Karpas-422 (cell line): ENCODE data around the gene MAJIN. TPM values are rescaled to one million over a fixed set of nuclear protein-coding genes. Genes with fewer than 3 reads are reported as not detected.
A peak's percentile ranks its signal among the peaks of the same experiment; 100 is the strongest.

Source experiments
- DNase-seq: peaks from one replicate; pipeline ENCODE4 v3.0.0-alpha.2; 2015
- H2AFZ ChIP-seq: fragments of 200-600 bp; sonication (generic); 2 replicates; pipeline ENCODE4 v1.6.1; 2014; ENCODE audit warnings: antibody characterized with exemption, low read length, mixed read lengths
- H3K27ac ChIP-seq: fragments of 200-600 bp; sonication (generic); 2 replicates; pipeline ENCODE4 v1.5.1; 2014; ENCODE audit warnings: mild to moderate bottlenecking, low read length, moderate library complexity
- H3K27me3 ChIP-seq: fragments of 200-600 bp; sonication (generic); 2 replicates; pipeline ENCODE4 v1.6.1; 2014; ENCODE audit warnings: low read length, mixed read lengths
- H3K36me3 ChIP-seq: fragments of 200-600 bp; sonication (generic); 2 replicates; pipeline ENCODE4 v1.6.1; 2014; ENCODE audit warnings: low read length, mixed read lengths; ENCODE audit not compliant: insufficient read depth
- H3K4me1 ChIP-seq: fragments of 200-600 bp; sonication (generic); 2 replicates; pipeline ENCODE4 v1.6.1; 2014; ENCODE audit warnings: mild to moderate bottlenecking, low read length, mixed read lengths
- H3K4me2 ChIP-seq: fragments of 200-600 bp; sonication (generic); 2 replicates; pipeline ENCODE4 v1.6.1; 2014; ENCODE audit warnings: low read length, low read depth, mild to moderate bottlenecking; ENCODE audit not compliant: poor library complexity, severe bottlenecking
- H3K4me3 ChIP-seq: fragments of 200-600 bp; sonication (generic); 2 replicates; pipeline ENCODE4 v1.5.1; 2014; ENCODE audit warnings: mild to moderate bottlenecking, antibody characterized with exemption, low read length, mixed read lengths
- H3K79me2 ChIP-seq: fragments of 200-600 bp; sonication (generic); 2 replicates; pipeline ENCODE4 v1.6.1; 2014; ENCODE audit warnings: mild to moderate bottlenecking, low read length, mixed read lengths
- H3K9ac ChIP-seq: fragments of 200-600 bp; sonication (generic); 2 replicates; pipeline ENCODE4 v1.6.0; 2014; ENCODE audit warnings: low read length
- H3K9me2 ChIP-seq: fragments of 200-600 bp; sonication (generic), shearing (Covaris generic); replicated peaks from 2 replicates; pipeline ENCODE4 v1.6.0; 2014; ENCODE audit warnings: mild to moderate bottlenecking, low read length, moderate library complexity; ENCODE audit not compliant: insufficient read depth
- H3K9me3 ChIP-seq: fragments of 300-700, 200-600 bp; sonication (generic); 2 replicates; pipeline ENCODE4 v1.6.1; 2014; ENCODE audit warnings: low read length, mixed read lengths
- H4K20me1 ChIP-seq: fragments of 200-600 bp; sonication (generic); 2 replicates; pipeline ENCODE4 v1.6.1; 2014; ENCODE audit warnings: mild to moderate bottlenecking, antibody characterized with exemption, low read length, low read depth; ENCODE audit not compliant: insufficient read depth
- total RNA-seq: library from RNA; depleted of rRNA; stranded (reverse); fragments of >200 nt; shearing (Covaris generic); gene quantifications from 2 replicates; pipeline ENCODE4 v1.2.3, GENCODE V29; 2014; ENCODE audit warnings: low replicate concordance

The MAJIN gene
- total RNA-seq, 1 experiment from 2014 or later: not detected

DNA sequence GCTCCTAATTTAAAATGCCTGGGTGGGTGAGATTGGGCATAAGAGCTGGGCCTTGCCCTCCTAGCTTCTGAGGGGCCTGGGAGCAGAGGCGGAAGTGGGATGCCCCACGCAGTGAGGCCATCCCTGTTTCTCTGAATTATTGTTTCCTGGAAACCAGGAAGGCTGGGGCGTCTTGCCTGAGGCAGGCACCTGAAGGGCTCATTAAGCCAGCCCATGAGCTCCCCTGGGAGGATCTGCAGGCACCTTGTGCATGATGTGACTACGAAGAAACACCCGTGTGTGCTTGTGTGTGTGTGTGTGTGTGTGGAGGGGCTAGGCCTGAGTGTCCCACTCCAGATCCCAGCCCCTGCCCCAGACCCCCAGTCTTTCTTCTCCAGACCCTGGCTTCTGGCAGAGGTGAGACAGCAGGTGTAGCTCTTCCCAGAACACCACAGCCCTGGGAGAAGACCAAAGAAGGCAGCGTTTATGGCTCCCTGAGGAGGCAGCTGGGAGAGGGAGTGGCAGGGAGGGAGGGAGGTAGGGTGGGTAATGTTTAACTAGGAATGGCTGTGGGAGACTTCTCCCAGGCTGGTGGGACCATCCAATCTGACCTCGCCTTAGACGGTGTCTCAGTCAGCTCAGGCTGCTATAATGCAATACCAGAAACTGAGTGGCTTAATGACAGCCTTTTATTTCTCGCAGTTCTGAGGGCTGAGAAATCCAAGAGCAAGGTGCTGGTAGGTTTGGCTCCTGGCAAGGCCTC is 27.0 kb upstream of the MAJIN start:
- DNase-seq: no peak
- peaks cover 20% of the 10 kb centered on the region for H3K4me1 ChIP-seq
- H3K27me3 ChIP-seq: no peaks in the 10 kb centered on the region
- no peaks in the 10 kb centered on the region for H3K79me2 ChIP-seq
- no peak overlapping the region for H3K4me3 ChIP-seq
- H3K36me3 ChIP-seq: no peaks in the 10 kb centered on the region
- H2AFZ ChIP-seq: 0 out of 2 replicates have a peak overlapping the region, but pooled peaks have one; percentile 5
- H3K27ac ChIP-seq: no peak overlapping the region
- no peak overlapping the region for H3K4me2 ChIP-seq
- H3K9me2 ChIP-seq: no peaks in the 10 kb centered on the region
- H4K20me1 ChIP-seq: no peaks in the 10 kb centered on the region
- H3K9me3 ChIP-seq: no peaks in the 10 kb centered on the region
- H3K9ac ChIP-seq: no peak overlapping the region

DNA sequence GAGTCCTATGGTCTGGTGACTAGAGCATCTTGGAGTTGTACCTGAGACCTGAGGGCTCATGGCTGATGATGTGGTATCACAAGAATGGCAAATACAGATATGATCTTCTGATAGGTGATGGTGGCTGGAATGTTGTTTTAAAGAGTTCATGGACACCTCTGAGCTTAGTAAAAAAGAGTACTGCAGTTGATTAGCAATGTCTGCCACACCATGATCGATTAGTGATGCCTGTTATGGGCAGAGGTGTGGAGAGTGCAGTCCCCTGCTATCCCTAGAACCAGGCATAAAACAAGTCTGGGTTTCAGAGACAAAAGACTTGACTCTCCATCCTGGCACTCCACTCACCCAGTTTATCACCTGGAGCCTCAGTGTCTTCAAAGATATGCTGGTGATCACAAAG is 26.2 kb upstream of the MAJIN start:
- H3K9me3 ChIP-seq: no peaks in the 10 kb centered on the region
- DNase-seq: peak; percentile 70
- no peaks in the 10 kb centered on the region for H3K79me2 ChIP-seq
- no peak overlapping the region for H3K9ac ChIP-seq
- H3K27ac ChIP-seq: no peak overlapping the region
- H3K4me2 ChIP-seq: no peak overlapping the region
- H3K9me2 ChIP-seq: no peaks in the 10 kb centered on the region
- no peaks in the 10 kb centered on the region for H3K36me3 ChIP-seq
- H3K4me1 ChIP-seq: peaks cover 20% of the 10 kb centered on the region
- H4K20me1 ChIP-seq: no peaks in the 10 kb centered on the region
- 0 out of 2 replicates have a peak overlapping the region, but pooled peaks have one; percentile 7 for H2AFZ ChIP-seq
- no peak overlapping the region for H3K4me3 ChIP-seq
- no peaks in the 10 kb centered on the region for H3K27me3 ChIP-seq

GRCh38 chr11:64996710-64997380 is 24.9 kb upstream of the MAJIN start, which contains the start of gene BATF2:
Gene BATF2 (minus strand): TSS chr11:64996971. CDS start chr11:64996914, 57 bp downstream.
- H3K9me2 ChIP-seq: no peaks in the 10 kb centered on the region
- H2AFZ ChIP-seq: no peak within 1 kb of the TSS
- peaks cover 20% of the 10 kb centered on the region for H3K4me1 ChIP-seq
- peak within 1 kb of the TSS; percentile 22 for H3K9ac ChIP-seq
- H4K20me1 ChIP-seq: no peaks in the 10 kb centered on the region
- peak within 1 kb of the TSS; percentile 25 for H3K4me3 ChIP-seq
- H3K27ac ChIP-seq: no peak within 1 kb of the TSS
- no peaks in the 10 kb centered on the region for H3K27me3 ChIP-seq
- DNase-seq: peak; percentile 60
- no peaks in the 10 kb centered on the region for H3K36me3 ChIP-seq
- peak within 1 kb of the TSS; percentile 30 for H3K4me2 ChIP-seq
- H3K9me3 ChIP-seq: no peaks in the 10 kb centered on the region
- H3K79me2 ChIP-seq: no peaks in the 10 kb centered on the region

DNA sequence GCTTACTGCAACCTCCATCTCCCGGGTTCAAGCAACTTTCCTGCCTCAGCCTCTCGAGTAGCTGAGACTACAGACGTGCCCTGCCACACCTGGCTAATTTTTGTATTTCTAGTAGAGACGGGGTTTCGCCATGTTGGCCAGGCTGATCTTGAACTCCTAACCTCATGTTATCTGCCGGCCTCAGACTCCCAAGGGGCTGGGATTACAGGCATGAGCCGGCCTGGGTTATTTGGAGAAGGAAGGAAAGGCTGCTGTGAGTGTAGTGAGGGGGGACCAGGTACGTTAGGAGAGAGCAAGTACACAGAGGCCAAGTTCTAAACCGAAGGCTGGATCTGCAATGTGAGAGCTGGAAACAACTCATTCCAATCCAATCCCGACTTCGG is 24.4 kb upstream of the MAJIN start:
- H3K9me3 ChIP-seq: no peaks in the 10 kb centered on the region
- H2AFZ ChIP-seq: no peak overlapping the region
- peak overlapping the region; percentile 25; the same call in 1 of the 2 replicates for H3K4me3 ChIP-seq
- H3K9me2 ChIP-seq: no peaks in the 10 kb centered on the region
- no peak for DNase-seq
- H3K27me3 ChIP-seq: no peaks in the 10 kb centered on the region
- no peaks in the 10 kb centered on the region for H3K79me2 ChIP-seq
- peaks cover 20% of the 10 kb centered on the region for H3K4me1 ChIP-seq
- H3K4me2 ChIP-seq: peak overlapping the region; percentile 30
- H3K36me3 ChIP-seq: no peaks in the 10 kb centered on the region
- H4K20me1 ChIP-seq: no peaks in the 10 kb centered on the region
- H3K27ac ChIP-seq: no peak overlapping the region
- H3K9ac ChIP-seq: peak overlapping the region; percentile 22

- H3K9me3 ChIP-seq: no peaks in the 10 kb centered on the region
- H3K4me2 ChIP-seq: no peak overlapping the region
- H3K4me3 ChIP-seq: no peak overlapping the region
- no peaks in the 10 kb centered on the region for H4K20me1 ChIP-seq
- no peak for DNase-seq
- H3K9me2 ChIP-seq: no peaks in the 10 kb centered on the region
- no peaks in the 10 kb centered on the region for H3K79me2 ChIP-seq
- H3K9ac ChIP-seq: no peak overlapping the region
- no peak overlapping the region for H3K27ac ChIP-seq
- H3K4me1 ChIP-seq: peaks cover 36% of the 10 kb centered on the region
- H3K27me3 ChIP-seq: no peaks in the 10 kb centered on the region
- H3K36me3 ChIP-seq: no peaks in the 10 kb centered on the region
- H2AFZ ChIP-seq: no peak overlapping the region
These were observed 22.4 kb upstream of the MAJIN start for GRCh38 chr11:64994318-64994717.

DNA sequence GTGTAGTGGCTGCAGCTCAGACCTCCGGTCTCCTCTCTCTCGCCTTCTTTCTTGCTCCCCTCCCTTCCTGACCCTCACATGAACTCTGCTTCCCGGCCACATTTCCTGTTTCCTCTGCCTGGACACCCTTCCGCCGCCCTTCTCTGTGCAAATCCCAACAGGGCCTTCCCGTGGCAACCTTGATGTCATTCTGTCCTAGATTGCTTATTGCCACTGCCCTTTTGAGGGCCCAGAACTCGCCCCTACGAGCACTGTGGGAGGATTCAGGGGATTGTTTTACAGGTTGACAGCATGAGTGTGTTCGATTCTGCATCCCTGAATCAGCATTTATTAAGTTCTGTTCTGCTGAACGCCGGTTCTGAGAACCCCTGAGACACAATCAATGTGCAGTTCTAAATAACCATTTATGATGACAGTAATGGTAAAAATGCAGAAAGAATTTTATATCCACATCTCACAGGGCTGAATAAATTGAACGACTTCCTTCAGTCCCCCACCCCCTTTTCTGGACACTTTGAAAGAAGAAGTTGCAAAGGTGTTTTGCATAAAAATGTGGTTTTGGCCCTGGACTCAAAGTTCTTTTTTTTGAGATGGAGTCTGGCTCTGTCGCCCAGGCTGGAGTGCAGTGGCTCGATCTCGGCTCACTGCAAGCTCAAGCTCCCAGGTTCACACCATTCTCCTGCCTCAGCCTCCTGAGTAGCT is 18.5 kb upstream of the MAJIN start:
- H3K4me1 ChIP-seq: peaks cover 26% of the 10 kb centered on the region
- peak overlapping the region; percentile 95 for H2AFZ ChIP-seq
- H3K27ac ChIP-seq: peak overlapping the region; percentile 85
- DNase-seq: peak; percentile 88
- no peaks in the 10 kb centered on the region for H3K27me3 ChIP-seq
- H4K20me1 ChIP-seq: no peaks in the 10 kb centered on the region
- no peaks in the 10 kb centered on the region for H3K9me3 ChIP-seq
- no peaks in the 10 kb centered on the region for H3K79me2 ChIP-seq
- H3K36me3 ChIP-seq: no peaks in the 10 kb centered on the region
- H3K9me2 ChIP-seq: no peaks in the 10 kb centered on the region
- peak overlapping the region; percentile 65 for H3K9ac ChIP-seq
- peak overlapping the region; percentile 87 for H3K4me2 ChIP-seq
- H3K4me3 ChIP-seq: peak overlapping the region; percentile 58

DNA sequence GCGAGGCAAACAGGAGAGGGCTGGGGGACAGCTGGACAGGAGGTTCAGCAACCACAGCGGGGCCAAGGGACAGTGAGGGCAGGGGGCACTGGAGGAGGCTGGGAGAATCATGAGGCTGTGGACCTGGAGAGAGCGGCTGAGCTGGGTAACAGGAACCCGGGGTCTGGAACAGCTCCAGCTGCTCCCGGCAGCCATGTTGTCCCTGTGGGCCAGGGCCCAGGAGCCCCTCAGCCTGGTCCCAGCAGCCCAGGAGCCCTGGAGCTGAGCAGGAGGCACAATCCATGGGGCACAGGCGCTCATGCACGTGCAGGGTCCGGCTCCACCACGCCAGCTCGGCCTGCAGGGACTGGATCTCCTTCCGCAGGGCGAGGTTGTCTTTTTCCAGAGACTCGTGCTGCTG is 17.5 kb upstream of the MAJIN start:
- Histone ChIP-seq H2AFZ (no peak overlapping the region), H3K27me3 (no peaks in the 10 kb centered on the region), H3K79me2 (no peaks in the 10 kb centered on the region), H3K9me2 (no peaks in the 10 kb centered on the region), H4K20me1 (no peaks in the 10 kb centered on the region), H3K36me3 (no peaks in the 10 kb centered on the region), H3K4me1 (peaks cover 26% of the 10 kb centered on the region), H3K27ac (no peak overlapping the region), H3K4me3 (no peak overlapping the region), H3K4me2 (peak overlapping the region; percentile 87), H3K9ac (0 out of 2 replicates have a peak overlapping the region, but pooled peaks have one; percentile 65), H3K9me3 (no peaks in the 10 kb centered on the region)
- DNase-seq: no peak
